ENCODE data around the gene MED14.

GRCh38 chrX:40746521-40746920, 11.2 kb upstream of the MED14 start:
- TF ChIP-seq CTCF (IDR thresholded peaks at IDR 0.05) (no peak), POLR2A (IDR thresholded peaks at IDR 0.05) (no peak)
